AG04450 (cell line): ENCODE data around the gene VWA2. TPM values are rescaled to one million over a fixed set of nuclear protein-coding genes. Genes with fewer than 3 reads are reported as not detected.
"Not testable (repeated sequence)": the region's sequence is repeated elsewhere in the genome, so short reads cannot be mapped to it uniquely, and the experiment has no call there.

Experiments used
- CTCF ChIA-PET: fragments of 300-600, 350-600 bp; formaldehyde crosslinking; extraction: SDS; loops from one replicate; lab custom pipeline; 2022; ENCODE audit warnings: antibody characterized with exemption, inconsistent platforms; lab: Charles Lee
- POLR2A ChIA-PET: fragments of 350-600 bp; formaldehyde crosslinking; extraction: SDS; loops from one replicate; lab custom pipeline; 2021; ENCODE audit warnings: antibody characterized with exemption, inconsistent platforms; lab: Yijun Ruan, JAX
- DNase-seq: peaks from one replicate; pipeline ENCODE4 v3.0.0-alpha.2; 2011; ENCODE audit warnings: low read depth, low spot score
- H3K27ac ChIP-seq: one replicate; pipeline ENCODE4 v1.5.1; 2012; ENCODE audit warnings: low read depth, low read length, control low read depth
- H3K27me3 ChIP-seq: one replicate; pipeline ENCODE4 v1.6.0; 2012; ENCODE audit warnings: low read length; ENCODE audit not compliant: control insufficient read depth, insufficient read depth
- H3K4me3 ChIP-seq: 2 replicates; pipeline ENCODE4 v1.5.1; 2011; ENCODE audit warnings: mild to moderate bottlenecking, low read depth, low read length, control low read depth
- H3K9me3 ChIP-seq: 2 replicates; pipeline ENCODE4 v1.5.1; 2012; ENCODE audit warnings: low read length; ENCODE audit not compliant: control insufficient read depth, insufficient read depth
- CTCF ChIP-seq: IDR thresholded peaks from 2 replicates; pipeline ENCODE4 v1.5.1; 2011; ENCODE audit warnings: low read depth, low read length, control low read depth, inconsistent platforms
- polyA plus RNA-seq: library from polyadenylated mRNA; depleted of rRNA; stranded (reverse); fragments of >200 nt; gene quantifications from 2 replicates; pipeline ENCODE4 v1.2.3, GENCODE V29; 2011

The VWA2 gene
- polyA plus RNA-seq, 1 experiment = not detected

GRCh38 chr10:114328874-114329273 lies 89.8 kb downstream of the VWA2 start:
- no peaks in the 10 kb centered on the region; the same call in 1 of the 2 replicates for H3K9me3 ChIP-seq
- POLR2A ChIA-PET = no interaction called here
- H3K4me3 ChIP-seq = no peak overlapping the region
- H3K27ac ChIP-seq = no peak overlapping the region
- TF ChIP-seq CTCF = no peak
- peaks cover 32% of the 10 kb centered on the region for H3K27me3 ChIP-seq
- no peak for DNase-seq
- CTCF ChIA-PET = no interaction called here

- CTCF ChIA-PET = no interaction called here
- TF ChIP-seq CTCF = no peak
- POLR2A ChIA-PET = no interaction called here
- H3K4me3 ChIP-seq = no peak overlapping the region
- no peak overlapping the region for H3K27ac ChIP-seq
- H3K9me3 ChIP-seq = no peaks in the 10 kb centered on the region; the same call in 1 of the 2 replicates
- DNase-seq = no peak
- peaks cover 32% of the 10 kb centered on the region for H3K27me3 ChIP-seq
Measured at GRCh38 chr10:114329634-114330365, 90.7 kb downstream of the VWA2 start.

- H3K9me3 ChIP-seq = no peaks in the 10 kb centered on the region; the same call in 1 of the 2 replicates
- no peak overlapping the region for H3K27ac ChIP-seq
- CTCF ChIA-PET = no interaction called here
- H3K4me3 ChIP-seq = no peak overlapping the region
- H3K27me3 ChIP-seq = peaks cover 31% of the 10 kb centered on the region
- POLR2A ChIA-PET = no interaction called here
- DNase-seq = no peak
- TF ChIP-seq CTCF = no peak
Measured at GRCh38 chr10:114332301-114333192, 93.5 kb downstream of the VWA2 start.

- CTCF ChIA-PET, POLR2A ChIA-PET: not testable (repeated sequence)
Measured at GRCh38 chr10:114333441-114333840, 94.4 kb downstream of the VWA2 start.

GRCh38 chr10:114334301-114334700 lies 95.2 kb downstream of the VWA2 start:
- CTCF ChIA-PET = no interaction called here

More at GRCh38 chr10:114333441-114333840, 94.4 kb downstream of the VWA2 start:
- not testable (repeated sequence) for DNase-seq, H3K4me3 ChIP-seq, H3K9me3 ChIP-seq, H3K27ac ChIP-seq
- peaks cover 33% of the 10 kb centered on the region for H3K27me3 ChIP-seq

More at GRCh38 chr10:114334301-114334700, 95.2 kb downstream of the VWA2 start:
- DNase-seq = no peak
- no peak overlapping the region for H3K4me3 ChIP-seq
- H3K27ac ChIP-seq = no peak overlapping the region
- H3K27me3 ChIP-seq = peaks cover 33% of the 10 kb centered on the region
- H3K9me3 ChIP-seq = no peaks in the 10 kb centered on the region; the same call in 1 of the 2 replicates
- TF ChIP-seq CTCF = no peak
- POLR2A ChIA-PET = no interaction called here
